SJCRH30 (cell line): ENCODE measurements around the gene GFER. TPM values are rescaled to one million over a fixed set of nuclear protein-coding genes. Genes with fewer than 3 reads are reported as not detected.

Experiments used
- DNase-seq, 2 experiments: peaks; one replicate each; pipeline ENCODE4 v3.0.0-alpha.2; 2015 to 2020
- H3K27ac ChIP-seq: fragments of 250-450 bp; sonication (Bioruptor Pico); 2 replicates; pipeline ENCODE4 v1.5.1; 2020; ENCODE audit warnings: mild to moderate bottlenecking, moderate library complexity
- H3K27me3 ChIP-seq: fragments of 250-450 bp; sonication (Bioruptor Pico); 2 replicates; pipeline ENCODE4 v1.5.1; 2020; ENCODE audit warnings: mild to moderate bottlenecking, moderate library complexity
- H3K36me3 ChIP-seq: fragments of 250-450 bp; sonication (Bioruptor Pico); 2 replicates; pipeline ENCODE4 v1.5.1; 2020; ENCODE audit warnings: mild to moderate bottlenecking, moderate library complexity
- H3K4me1 ChIP-seq: fragments of 250-450 bp; sonication (Bioruptor Pico); 2 replicates; pipeline ENCODE4 v1.5.1; 2020; ENCODE audit warnings: mild to moderate bottlenecking, moderate library complexity
- H3K4me3 ChIP-seq: fragments of 250-450 bp; sonication (Bioruptor Pico); 2 replicates; pipeline ENCODE4 v1.5.1; 2020; ENCODE audit warnings: mild to moderate bottlenecking, moderate library complexity
- H3K9me3 ChIP-seq: fragments of 250-450 bp; sonication (Bioruptor Pico); replicated peaks from 2 replicates; pipeline ENCODE4 v1.5.1; 2020; ENCODE audit warnings: mild to moderate bottlenecking, moderate library complexity
- total RNA-seq: library from RNA; depleted of rRNA; stranded (reverse); fragments of >200 nt; shearing (Covaris generic); gene quantifications from 2 replicates; pipeline ENCODE4 v1.2.3, GENCODE V29; 2014

The GFER gene
- total RNA-seq, 1 experiment from 2014 or later: 20.6 TPM

- H3K9me3 ChIP-seq: no peaks in the 10 kb centered on the region
- H3K4me1 ChIP-seq: peaks cover 26% of the 10 kb centered on the region
- no peak for DNase-seq
- peaks cover 37% of the 10 kb centered on the region for H3K36me3 ChIP-seq
- no peak overlapping the region for H3K4me3 ChIP-seq
- no peaks in the 10 kb centered on the region for H3K27me3 ChIP-seq
- no peak overlapping the region for H3K27ac ChIP-seq
Observed at GRCh38 chr16:1976951-1977874, 6.8 kb upstream of the GFER start.

- Histone ChIP-seq H3K36me3 (peaks cover 37% of the 10 kb centered on the region), H3K4me1 (peaks cover 32% of the 10 kb centered on the region), H3K27me3 (no peaks in the 10 kb centered on the region), H3K9me3 (no peaks in the 10 kb centered on the region), H3K4me3 (no peak overlapping the region), H3K27ac (no peak overlapping the region)
- DNase-seq: no peak
Observed at GRCh38 chr16:1977875-1978268, 6.1 kb upstream of the GFER start.

GRCh38 chr16:1978476-1979120 is 5.4 kb upstream of the GFER start:
- no peak overlapping the region for H3K27ac ChIP-seq

DNA sequence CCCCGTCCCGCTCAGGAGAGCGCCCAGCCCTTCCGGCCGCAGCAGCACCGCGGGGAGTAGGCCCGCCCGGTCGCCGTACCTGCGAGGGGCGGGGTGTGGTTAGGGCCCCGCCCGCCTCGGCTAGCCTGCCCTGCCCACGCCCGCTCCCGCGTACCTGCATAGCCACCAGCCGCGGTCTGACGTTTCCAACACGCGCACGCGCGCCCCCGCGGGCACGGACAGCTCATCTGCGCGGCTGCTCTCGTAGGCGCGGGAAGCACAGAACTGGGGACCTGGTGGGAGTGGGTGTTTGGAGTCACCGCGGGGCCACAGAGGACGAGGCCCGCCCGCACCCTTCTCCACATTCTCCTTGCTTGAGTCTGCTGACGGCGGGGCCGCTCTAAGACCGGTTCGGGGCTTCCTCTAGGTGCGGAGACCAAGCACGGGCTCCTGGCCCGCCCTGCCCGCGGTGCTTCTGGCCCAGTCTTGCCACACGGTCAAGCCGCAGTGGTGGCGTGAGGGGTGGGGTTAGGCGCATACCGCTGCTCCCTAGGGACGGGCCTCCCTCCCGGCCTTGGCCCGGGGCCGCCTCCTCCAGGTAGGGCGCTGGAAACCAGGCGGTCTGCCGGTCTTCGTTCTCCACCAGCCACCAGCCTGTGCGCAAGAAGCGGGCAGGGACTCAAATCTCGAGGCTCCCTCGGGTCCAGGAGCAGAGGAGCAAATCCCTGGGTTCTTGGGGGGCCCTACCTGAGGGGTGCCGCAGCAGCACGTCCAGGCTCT is 4.5 kb upstream of the GFER start:
- Histone ChIP-seq H3K4me3 (no peak overlapping the region), H3K4me1 (peaks cover 30% of the 10 kb centered on the region), H3K36me3 (peaks cover 37% of the 10 kb centered on the region), H3K27ac (no peak overlapping the region), H3K27me3 (no peaks in the 10 kb centered on the region), H3K9me3 (no peaks in the 10 kb centered on the region)
- no peak for DNase-seq

More at GRCh38 chr16:1978476-1979120, 5.4 kb upstream of the GFER start:
- peaks cover 37% of the 10 kb centered on the region for H3K36me3 ChIP-seq
- no peak overlapping the region for H3K4me3 ChIP-seq
- H3K9me3 ChIP-seq: no peaks in the 10 kb centered on the region
- H3K27me3 ChIP-seq: no peaks in the 10 kb centered on the region
- peaks cover 34% of the 10 kb centered on the region for H3K4me1 ChIP-seq
- DNase-seq: no peak

DNA sequence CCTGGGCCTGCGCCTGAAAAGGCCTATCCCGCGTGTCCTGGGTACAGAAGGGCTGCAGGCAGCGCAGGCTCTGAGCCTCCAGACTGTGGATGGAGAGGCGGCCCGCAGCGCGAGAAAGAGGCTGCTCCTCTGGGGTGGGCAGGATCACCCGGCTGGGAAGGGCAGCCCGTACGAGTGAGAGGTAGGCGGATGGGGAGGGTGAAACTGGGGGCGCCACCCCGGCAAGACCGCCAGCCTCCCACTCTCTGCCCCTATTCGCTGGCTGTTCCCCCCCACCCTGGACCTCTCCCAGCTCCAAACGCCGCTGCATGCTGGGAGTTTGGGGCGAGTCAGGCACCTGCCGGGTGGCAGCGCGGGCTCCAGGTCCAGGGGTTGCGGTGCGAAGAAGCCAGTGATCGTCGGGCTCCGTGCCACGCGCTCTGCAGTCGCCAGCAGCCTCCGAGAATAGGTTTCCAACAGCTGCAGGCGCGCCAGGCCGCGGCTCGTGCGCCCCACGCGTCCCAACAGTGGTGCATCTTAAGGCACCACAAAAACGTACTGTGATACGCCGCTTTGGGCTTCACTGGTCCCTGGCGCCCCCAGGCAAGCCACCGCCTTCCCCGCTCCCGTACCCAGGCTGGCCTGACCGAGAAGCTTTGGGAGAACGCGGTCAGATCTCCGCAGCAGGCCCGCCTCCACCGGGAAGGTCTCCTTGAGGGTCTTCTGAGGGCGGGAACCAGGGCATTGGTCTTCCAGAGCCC is 3.8 kb upstream of the GFER start:
- H3K9me3 ChIP-seq: no peaks in the 10 kb centered on the region
- DNase-seq: no peak

GRCh38 chr16:1980770-1981087 is 3.3 kb upstream of the GFER start:
- Histone ChIP-seq H3K27me3 (no peaks in the 10 kb centered on the region), H3K36me3 (peaks cover 34% of the 10 kb centered on the region), H3K4me1 (peaks cover 30% of the 10 kb centered on the region), H3K4me3 (no peak overlapping the region), H3K9me3 (no peaks in the 10 kb centered on the region), H3K27ac (no peak overlapping the region)
- DNase-seq: no peak

More for the DNA sequence above, 3.8 kb upstream of the GFER start:
- no peak overlapping the region for H3K27ac ChIP-seq
- H3K36me3 ChIP-seq: peaks cover 37% of the 10 kb centered on the region
- H3K4me1 ChIP-seq: peaks cover 30% of the 10 kb centered on the region
- H3K4me3 ChIP-seq: no peak overlapping the region
- no peaks in the 10 kb centered on the region for H3K27me3 ChIP-seq

DNA sequence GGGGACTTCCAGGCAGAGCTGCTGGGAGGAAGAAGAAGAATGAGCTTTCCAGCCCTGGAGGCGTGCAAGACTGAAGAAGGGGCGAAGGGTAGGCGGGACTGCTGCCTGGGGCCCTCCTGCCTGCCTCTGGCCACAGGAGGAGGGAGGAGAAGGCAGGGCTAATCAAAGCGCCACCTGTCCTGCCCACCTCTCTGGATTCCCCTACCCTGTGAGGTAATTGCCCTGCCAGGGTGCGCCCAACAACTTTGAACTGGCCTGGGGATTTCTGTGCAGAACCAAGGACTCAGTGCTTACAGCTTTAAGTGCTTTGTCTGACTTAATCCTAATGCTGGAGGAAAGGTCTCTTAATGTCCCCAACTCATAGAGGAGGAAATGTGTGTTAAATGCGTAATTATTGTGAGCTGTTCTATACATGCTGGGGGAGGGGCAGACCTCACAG is 2.6 kb upstream of the GFER start, which contains the start of gene NOXO1:
Gene NOXO1 (minus strand): TSS at position 72 of the 439 bp plus-strand sequence. CDS start 290 bp downstream, outside the sequence.
- Histone ChIP-seq H3K9me3 (no peaks in the 10 kb centered on the region), H3K36me3 (peaks cover 28% of the 10 kb centered on the region), H3K27ac (peak within 1 kb of the TSS; percentile 57), H3K4me3 (no peak within 1 kb of the TSS), H3K4me1 (peaks cover 30% of the 10 kb centered on the region), H3K27me3 (no peaks in the 10 kb centered on the region)
- peak in 1 of 2 experiments; percentile 49 for DNase-seq

DNA sequence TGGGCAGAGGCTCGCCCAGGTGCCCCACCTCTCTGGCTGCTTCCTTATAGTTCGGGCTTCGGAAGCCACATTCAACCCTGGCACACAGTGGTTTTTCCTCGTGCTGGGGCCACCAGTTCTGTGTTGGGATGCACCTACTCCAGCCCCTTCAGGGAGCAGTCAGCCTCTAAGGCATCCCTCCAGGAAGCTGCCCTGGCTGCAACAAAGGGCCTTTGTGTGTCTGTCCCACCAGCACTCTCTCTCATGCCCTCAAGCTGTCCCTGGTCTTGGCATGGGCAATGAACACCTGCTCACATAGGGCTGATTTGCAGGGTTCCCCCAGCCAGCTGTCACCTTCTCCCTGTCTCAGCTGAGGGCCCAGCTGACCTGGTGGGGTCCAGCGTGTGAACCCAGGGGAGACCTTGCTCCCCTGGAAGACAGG is 2.0 kb upstream of the GFER start:
- H3K4me3 ChIP-seq: no peak overlapping the region
- H3K4me1 ChIP-seq: peaks cover 30% of the 10 kb centered on the region
- H3K27me3 ChIP-seq: no peaks in the 10 kb centered on the region
- DNase-seq: peak; percentile 94 to 97
- H3K9me3 ChIP-seq: no peaks in the 10 kb centered on the region
- peak overlapping the region; percentile 57 for H3K27ac ChIP-seq
- H3K36me3 ChIP-seq: peaks cover 22% of the 10 kb centered on the region

DNA sequence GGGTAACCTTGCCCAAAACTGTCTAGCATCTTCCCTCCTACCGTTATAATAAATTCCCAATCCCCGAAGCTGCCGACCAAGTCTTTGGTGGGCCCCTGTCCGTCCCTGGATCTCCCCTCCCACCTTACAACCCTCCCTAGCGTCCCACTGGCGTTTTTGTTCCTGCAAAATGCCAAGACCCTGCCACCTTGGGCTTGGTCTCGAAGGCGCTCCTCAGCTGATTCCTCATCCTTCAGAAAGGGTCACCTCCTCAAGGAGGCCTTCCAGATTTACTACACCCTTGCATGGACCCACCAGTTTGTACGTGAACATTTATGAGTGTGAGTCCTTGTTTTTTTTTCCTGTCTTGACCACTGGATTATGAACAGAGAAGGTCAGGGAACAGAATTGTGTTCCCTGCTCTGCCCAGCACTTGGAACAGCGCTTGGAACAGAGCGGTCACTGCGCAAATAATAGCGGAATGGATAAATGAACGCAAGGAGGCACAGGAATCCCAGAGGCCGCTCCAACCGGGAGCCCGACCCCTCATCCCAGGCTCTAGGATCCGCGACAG is 926 bp upstream of the GFER start:
- Histone ChIP-seq H3K4me3 (peak overlapping the region; percentile 79), H3K36me3 (peaks cover 13% of the 10 kb centered on the region), H3K9me3 (no peaks in the 10 kb centered on the region), H3K4me1 (peaks cover 30% of the 10 kb centered on the region), H3K27me3 (no peaks in the 10 kb centered on the region), H3K27ac (peak overlapping the region; percentile 52)
- DNase-seq: no peak

DNA sequence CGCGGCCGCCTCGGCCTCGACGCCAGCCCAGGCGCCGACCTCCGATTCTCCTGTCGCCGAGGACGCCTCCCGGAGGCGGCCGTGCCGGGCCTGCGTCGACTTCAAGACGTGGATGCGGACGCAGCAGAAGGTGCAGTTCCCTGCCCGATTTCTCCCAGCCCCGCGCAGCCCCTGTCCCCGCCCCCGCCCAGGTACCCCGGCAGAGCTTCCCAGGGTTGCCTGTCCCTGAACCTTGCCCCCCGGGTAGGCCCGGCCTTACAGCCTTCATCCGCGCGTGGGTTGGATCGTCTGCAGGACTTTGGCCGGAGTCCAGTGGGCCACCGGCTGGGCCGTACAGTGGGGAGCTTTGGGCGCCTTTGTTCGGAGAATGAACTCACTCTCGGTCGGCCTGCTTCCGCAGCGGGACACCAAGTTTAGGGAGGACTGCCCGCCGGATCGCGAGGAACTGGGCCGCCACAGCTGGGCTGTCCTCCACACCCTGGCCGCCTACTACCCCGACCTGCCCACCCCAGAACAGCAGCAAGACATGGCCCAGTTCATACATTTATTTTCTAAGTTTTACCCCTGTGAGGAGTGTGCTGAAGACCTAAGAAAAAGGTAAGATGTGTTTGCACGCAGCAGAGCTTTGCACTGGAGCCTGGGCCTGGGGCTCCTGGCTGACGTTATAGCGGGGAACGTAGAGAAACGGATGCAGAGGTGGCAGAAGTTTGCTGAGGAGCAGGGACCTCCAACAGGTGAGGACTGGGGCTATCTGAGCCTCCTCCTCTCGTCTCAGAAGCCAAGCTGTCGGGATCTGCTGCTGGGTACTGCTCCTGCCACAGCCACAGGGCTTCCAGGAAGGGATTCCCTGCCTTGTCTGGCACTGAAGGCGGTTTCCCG is 593 bp downstream of the GFER start:
- DNase-seq: peak; percentile 37 to 41
- peak overlapping the region; percentile 79 for H3K4me3 ChIP-seq
- no peaks in the 10 kb centered on the region for H3K9me3 ChIP-seq
- peak overlapping the region; percentile 47 for H3K27ac ChIP-seq
- H3K27me3 ChIP-seq: no peaks in the 10 kb centered on the region
- peaks cover 3% of the 10 kb centered on the region; the same call in 1 of the 2 replicates for H3K36me3 ChIP-seq
- H3K4me1 ChIP-seq: peaks cover 30% of the 10 kb centered on the region

DNA sequence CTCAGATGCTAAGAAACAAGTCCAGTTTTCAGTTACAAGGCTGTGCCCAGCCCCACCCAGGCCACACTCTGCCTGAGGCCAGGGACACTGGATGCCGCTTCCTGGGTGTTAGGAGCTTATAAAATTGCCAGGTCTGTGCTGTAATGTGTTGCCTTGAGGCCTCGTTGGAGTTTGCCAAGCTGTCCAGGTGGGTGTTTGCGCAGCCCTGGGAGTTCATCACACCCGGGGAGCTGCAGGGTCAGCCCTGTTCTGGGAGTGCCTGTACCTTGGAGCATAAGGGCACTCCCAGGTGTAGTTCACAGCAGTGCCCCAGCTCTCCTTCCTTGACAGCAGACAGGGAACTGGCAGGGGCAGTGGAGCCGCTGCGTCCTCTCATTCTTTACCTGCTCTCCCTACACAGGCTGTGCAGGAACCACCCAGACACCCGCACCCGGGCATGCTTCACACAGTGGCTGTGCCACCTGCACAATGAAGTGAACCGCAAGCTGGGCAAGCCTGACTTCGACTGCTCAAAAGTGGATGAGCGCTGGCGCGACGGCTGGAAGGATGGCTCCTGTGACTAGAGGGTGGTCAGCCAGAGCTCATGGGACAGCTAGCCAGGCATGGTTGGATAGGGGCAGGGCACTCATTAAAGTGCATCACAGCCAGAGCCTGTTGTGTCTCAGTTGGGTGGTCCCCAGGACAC is 1.6 kb downstream of the GFER start:
- no peak overlapping the region for H3K27ac ChIP-seq
- peaks cover 26% of the 10 kb centered on the region for H3K4me1 ChIP-seq

GRCh38 chr16:1987198-1987597 is 3.2 kb downstream of the GFER start:
- Histone ChIP-seq H3K27me3 (peaks cover 8% of the 10 kb centered on the region), H3K4me3 (no peak overlapping the region), H3K4me1 (peaks cover 12% of the 10 kb centered on the region), H3K9me3 (no peaks in the 10 kb centered on the region), H3K27ac (no peak overlapping the region), H3K36me3 (no peaks in the 10 kb centered on the region)
- no peak for DNase-seq

More for the DNA sequence above, 1.6 kb downstream of the GFER start:
- Histone ChIP-seq H3K36me3 (no peaks in the 10 kb centered on the region), H3K27me3 (peaks cover 3% of the 10 kb centered on the region), H3K9me3 (no peaks in the 10 kb centered on the region), H3K4me3 (no peak overlapping the region)
- DNase-seq: no peak
